HCT116 (cell line): ENCODE results near the gene AZGP1. TPM values are rescaled to one million over a fixed set of nuclear protein-coding genes. Genes with fewer than 3 reads are reported as not detected.
A peak's percentile ranks its signal among the peaks of the same experiment; 100 is the strongest.

ENCODE experiments used
- ATAC-seq: fragments of 200-7000 bp; cut with Tn5 transposase; 2 replicates; pipeline ENCODE4 v1.9.1; 2020; ENCODE audit warnings: mild to moderate bottlenecking, moderate library complexity
- Bru-seq: library from RNA; stranded (reverse); fragments of 400-500 nt; gene quantifications from one replicate; lab custom pipeline; 2021; lab: Mats Ljungman, UMichigan
- BruChase-seq, 2 experiments: library from RNA; stranded (reverse); fragments of 400-500 nt; gene quantifications; one replicate each; lab custom pipeline; 2021; lab: Mats Ljungman, UMichigan
- BruUV-seq: library from RNA; stranded (reverse); fragments of 400-500 nt; replicated peaks from 2 replicates; lab custom pipeline; 2021; lab: Mats Ljungman, UMichigan
- CTCF ChIA-PET: fragments of 300-600 bp; sonication (Branson Sonifier 250); formaldehyde crosslinking; loops from one replicate; lab custom pipeline; 2021; ENCODE audit warnings: antibody characterized with exemption; lab: Charles Lee
- POLR2A ChIA-PET: fragments of 300-600, 350-600 bp; sonication (Branson Sonifier 250); formaldehyde crosslinking; loops from one replicate; lab custom pipeline; 2021; ENCODE audit warnings: antibody characterized with exemption; lab: Charles Lee
- RAD21 ChIA-PET, 2 experiments: fragments of 300-600 bp; sonication (Branson Sonifier 250); formaldehyde crosslinking; loops; one replicate each; lab custom pipeline; 2023; ENCODE audit warnings: low total read pairs in 2 of 2; ENCODE audit not compliant: uncharacterized antibody in 2 of 2, unreplicated experiment in 2 of 2, low non-redundant PET in 1 of 2; lab: Charles Lee
- DNase-seq: peaks from one replicate; pipeline ENCODE4 v3.0.0-alpha.2; 2010; ENCODE audit warnings: low read depth, low spot score
- H2AFZ ChIP-seq: fragments of 200-600 bp; shearing (Covaris generic), sonication (generic); 2 replicates; pipeline ENCODE4 v1.6.1; 2017; ENCODE audit warnings: low read depth, mixed run types, mixed read lengths, antibody characterized with exemption, low read length; ENCODE audit not compliant: poor library complexity, severe bottlenecking
- H3K27ac ChIP-seq: 2 replicates; pipeline ENCODE4 v1.5.1; 2012; ENCODE audit warnings: low read depth, low read length
- H3K27me3 ChIP-seq: fragments of 200-600 bp; sonication (generic); 2 replicates; pipeline ENCODE4 v1.6.1; 2016; ENCODE audit warnings: mixed run types, low read length, mixed read lengths; ENCODE audit not compliant: insufficient read depth
- H3K36me3 ChIP-seq, 2 experiments: fragments of 200-500 bp in 1 of 2; fragments of 200-600 bp in 1 of 2; sonication (Bioruptor generic) in 1 of 2; sonication (generic) in 1 of 2; 2 replicates each; pipeline versions ENCODE4 v1.5.1 to v1.6.1; 2014 to 2016; ENCODE audit warnings: low read length in 2 of 2, inconsistent platforms in 1 of 2, mixed read lengths in 1 of 2, mixed run types in 1 of 2; ENCODE audit not compliant: insufficient read depth in 2 of 2, control insufficient read depth in 1 of 2
- H3K4me1 ChIP-seq, 2 experiments: fragments of 200-600 bp in 1 of 2; sonication (generic) in 1 of 2; 2 replicates each; pipeline versions ENCODE4 v1.5.1 to v1.6.1; 2012 to 2017; ENCODE audit warnings: low read length in 2 of 2, inconsistent platforms in 1 of 2, mild to moderate bottlenecking in 1 of 2, mixed read lengths in 1 of 2, mixed run types in 1 of 2, moderate library complexity in 1 of 2; ENCODE audit not compliant: insufficient read depth in 2 of 2, control insufficient read depth in 1 of 2
- H3K4me2 ChIP-seq: fragments of 200-600 bp; sonication (generic); 2 replicates; pipeline ENCODE4 v1.6.1; 2017; ENCODE audit warnings: mixed run types, low read length, mixed read lengths
- H3K4me3 ChIP-seq, 2 experiments: fragments of 200-600 bp in 1 of 2; sonication (generic) in 1 of 2; replicated peaks in 1 of 2; 2 replicates each; pipeline ENCODE4 v1.5.1; 2011 to 2016; ENCODE audit warnings: low read length in 2 of 2, control low read depth in 1 of 2, low read depth in 1 of 2, mild to moderate bottlenecking in 1 of 2, mixed read lengths in 1 of 2, mixed run types in 1 of 2
- H3K79me2 ChIP-seq: fragments of 200-600 bp; sonication (generic); 2 replicates; pipeline ENCODE4 v1.6.1; 2017; ENCODE audit warnings: mild to moderate bottlenecking, mixed run types, low read length, moderate library complexity, mixed read lengths; ENCODE audit not compliant: insufficient read depth
- H3K9ac ChIP-seq: fragments of 200-600 bp; sonication (generic); 2 replicates; pipeline ENCODE4 v1.6.1; 2016; ENCODE audit warnings: low read length, mixed read lengths
- H3K9me2 ChIP-seq: fragments of 200-600 bp; sonication (generic), shearing (Covaris generic); 2 replicates; pipeline ENCODE4 v1.6.1; 2017; ENCODE audit warnings: mixed run types, mild to moderate bottlenecking, moderate library complexity; ENCODE audit not compliant: insufficient read depth
- H3K9me3 ChIP-seq, 2 experiments: fragments of 200-500 bp in 1 of 2; fragments of 200-600 bp in 1 of 2; sonication (Bioruptor generic) in 1 of 2; sonication (generic) in 1 of 2; 2 replicates each; pipeline ENCODE4 v1.6.1; 2014 to 2017; ENCODE audit warnings: low read length in 2 of 2, mixed read lengths in 2 of 2, inconsistent platforms in 1 of 2, low read depth in 1 of 2, mild to moderate bottlenecking in 1 of 2, mixed run types in 1 of 2, moderate library complexity in 1 of 2; ENCODE audit not compliant: control insufficient read depth in 1 of 2, insufficient read depth in 1 of 2
- H4K20me1 ChIP-seq: fragments of 200-600 bp; sonication (generic), shearing (Covaris generic); 2 replicates; pipeline ENCODE4 v1.6.1; 2017; ENCODE audit warnings: mixed run types, mild to moderate bottlenecking, moderate library complexity; ENCODE audit not compliant: insufficient read depth
- CBX3 ChIP-seq: IDR thresholded peaks from 2 replicates; pipeline ENCODE4 v1.6.1; 2012; ENCODE audit warnings: low read depth
- CEBPB ChIP-seq: IDR thresholded peaks from 2 replicates; pipeline ENCODE4 v1.6.1; 2012; ENCODE audit warnings: low read depth
- CTCF ChIP-seq, 3 experiments: fragments of 200-600 bp in 1 of 3; sonication (generic) in 1 of 3; IDR thresholded peaks in 2 of 3; conservative IDR thresholded peaks in 1 of 3; 2 replicates each; pipeline ENCODE4 v1.5.1; 2012 to 2017; ENCODE audit warnings: low read depth in 2 of 3, low read length in 2 of 3, antibody characterized with exemption in 1 of 3, borderline replicate concordance in 1 of 3, control low read depth in 1 of 3, mild to moderate bottlenecking in 1 of 3, mixed read lengths in 1 of 3, mixed run types in 1 of 3, moderate library complexity in 1 of 3; ENCODE audit not compliant: insufficient read depth in 1 of 3
- EGR1 ChIP-seq: IDR thresholded peaks from 2 replicates; pipeline ENCODE4 v1.6.1; 2012; ENCODE audit warnings: low read depth
- ELF1 ChIP-seq: IDR thresholded peaks from 2 replicates; pipeline ENCODE4 v1.6.1; 2012; ENCODE audit warnings: low read depth, borderline replicate concordance
- FOSL1 ChIP-seq: IDR thresholded peaks from 2 replicates; pipeline ENCODE4 v1.6.1; 2012; ENCODE audit warnings: low read depth
- JUND ChIP-seq: IDR thresholded peaks from 2 replicates; pipeline ENCODE4 v1.6.1; 2012
- POLR2A ChIP-seq: IDR thresholded peaks from 2 replicates; pipeline ENCODE4 v1.7.0; 2011; ENCODE audit warnings: borderline replicate concordance; ENCODE audit not compliant: insufficient read depth, insufficient read length; ENCODE audit errors: extremely low read depth
- RAD21 ChIP-seq: IDR thresholded peaks from 2 replicates; pipeline ENCODE4 v1.6.1; 2012; ENCODE audit warnings: low read depth, mild to moderate bottlenecking
- REST ChIP-seq: IDR thresholded peaks from 2 replicates; pipeline ENCODE4 v1.6.1; 2012; ENCODE audit warnings: low read depth
- SIN3A ChIP-seq: IDR thresholded peaks from 2 replicates; pipeline ENCODE4 v1.6.1; 2012; ENCODE audit warnings: low read depth
- SRF ChIP-seq: IDR thresholded peaks from 2 replicates; pipeline ENCODE4 v1.6.1; 2012; ENCODE audit warnings: low read depth
- TCF7L2 ChIP-seq: IDR thresholded peaks from 2 replicates; pipeline ENCODE4 v1.7.0; 2011; ENCODE audit warnings: borderline replicate concordance, inconsistent platforms; ENCODE audit not compliant: insufficient read depth, insufficient read length; ENCODE audit errors: extremely low read depth
- ZFX ChIP-seq: fragments of 450-650 bp; IDR thresholded peaks from 2 replicates; pipeline ENCODE4 v1.6.1; 2017
- ZNF274 ChIP-seq: fragments of 200-500 bp; sonication (Bioruptor generic); IDR thresholded peaks from 2 replicates; pipeline ENCODE4 v1.6.1; 2014; ENCODE audit warnings: mild to moderate bottlenecking, low read depth, low read length, inconsistent platforms
- intact Hi-C: fragments of 100-400 bp; cut with micrococcal nuclease; formaldehyde crosslinking; loops from 2 replicates; pipeline ENCODE4 v1.10.0; 2022
- long read RNA-seq: library from polyadenylated mRNA; unstranded; transcript quantifications from one replicate; pipeline ENCODE4 v2.0.0, GENCODE V29; 2021; ENCODE audit not compliant: unreplicated experiment
- polyA plus RNA-seq: library from polyadenylated mRNA; unstranded; fragments of >200 nt; gene quantifications from 2 replicates; pipeline ENCODE4 v1.2.1, GENCODE V29; 2012; ENCODE audit warnings: missing spikeins
- total RNA-seq: library from RNA; stranded (reverse); gene quantifications from one replicate; pipeline ENCODE4 v1.2.1, GENCODE V29; 2021; ENCODE audit not compliant: unreplicated experiment

The AZGP1 gene
- total RNA-seq, result 1.1 TPM
- 0.84 and 1.1 TPM in 2 replicates for polyA plus RNA-seq
- Bru-seq, nascent RNA, result percentile 19 among the genes with signal in this experiment
- percentile 23 among the genes with signal in this experiment for BruChase-seq, experiment 1, labeled RNA remaining after a 6-hour chase
- BruChase-seq, experiment 2, labeled RNA remaining after a 2-hour chase, result percentile 27 among the genes with signal in this experiment
- long read RNA-seq, partial matches to known transcripts, result 0 of 3 reads
- long read RNA-seq, other reads (novel, unspliced or antisense), result 2 of 3 reads

- intact Hi-C loops, result no loop called here
- Histone ChIP-seq H2AFZ (no peak within 1 kb of the TSS), H3K79me2 (no peaks in the 10 kb centered on the region), H3K27ac (no peak within 1 kb of the TSS), H3K27me3 (no peaks in the 10 kb centered on the region), H3K9ac (no peak within 1 kb of the TSS), H3K4me1 (no peaks in the 10 kb centered on the region), H4K20me1 (no peaks in the 10 kb centered on the region), H3K9me2 (no peaks in the 10 kb centered on the region), H3K4me2 (no peak within 1 kb of the TSS), H3K9me3 (no peaks in the 10 kb centered on the region), H3K36me3 (no peaks in the 10 kb centered on the region), H3K4me3 (no peak within 1 kb of the TSS)
- POLR2A ChIA-PET, result no interaction called here
- DNase-seq (no peak), ATAC-seq (peak; percentile 39; the same call in 1 of the 2 replicates)
- RAD21 ChIA-PET, result no interaction called here
- CTCF ChIA-PET, result interaction anchor here (0.6 to 1.8 kb wide), 2 partner anchors 16 to 1314 kb away, joined by 3 to 4 read pairs; no protein-coding TSS in a partner anchor
- no TSS peak for BruUV-seq
- TF ChIP-seq SIN3A (no peak), ELF1 (no peak), TCF7L2 (no peak), JUND (no peak), SRF (no peak), POLR2A (no peak), REST (no peak), FOSL1 (no peak), CTCF (IDR thresholded peaks at IDR 0.05 in 2 of 3, conservative IDR thresholded peaks at IDR 0.05 in 1 of 3; ENCODE audit: borderline replicate concordance in 1 of 3, insufficient read depth in 1 of 3, low read depth in 2 of 3, low read length in 2 of 3) (no peak), CBX3 (no peak), CEBPB (no peak), ZFX (no peak), EGR1 (no peak), RAD21 (no peak), ZNF274 (no peak)
These were observed at the start of gene AZGP1 for GRCh38 chr7:99975782-99976521. AZGP1 (minus strand) TSS chr7:99976031; CDS start chr7:99976020, 11 bp downstream.
